Fibroblast of the aortic adventitia (primary cell): ENCODE data around the gene LYRM4. TPM values are rescaled to one million over a fixed set of nuclear protein-coding genes. Genes with fewer than 3 reads are reported as not detected.

Experiments
- DNase-seq: peaks from one replicate; pipeline ENCODE4 v3.0.0-alpha.2; 2010; ENCODE audit warnings: low read depth
- H3K4me3 ChIP-seq: 2 replicates; pipeline ENCODE4 v1.5.1; 2011; ENCODE audit warnings: low read depth, mild to moderate bottlenecking, control low read depth, low read length, moderate library complexity
- total RNA-seq: library from RNA; depleted of rRNA; stranded (reverse); fragments of >200 nt; gene quantifications from 2 replicates; pipeline ENCODE4 v1.2.3, GENCODE V29; 2012; ENCODE audit warnings: low replicate concordance
- TF ChIP-seq, protein P1 (sequence below): IDR thresholded peaks from 2 replicates; pipeline ENCODE4 v1.5.1; 2011; ENCODE audit warnings: mild to moderate bottlenecking, low read length, control low read depth, inconsistent platforms; ENCODE audit not compliant: insufficient read depth

Gene LYRM4
- total RNA-seq, 1 donor = 21.2 TPM

DNA sequence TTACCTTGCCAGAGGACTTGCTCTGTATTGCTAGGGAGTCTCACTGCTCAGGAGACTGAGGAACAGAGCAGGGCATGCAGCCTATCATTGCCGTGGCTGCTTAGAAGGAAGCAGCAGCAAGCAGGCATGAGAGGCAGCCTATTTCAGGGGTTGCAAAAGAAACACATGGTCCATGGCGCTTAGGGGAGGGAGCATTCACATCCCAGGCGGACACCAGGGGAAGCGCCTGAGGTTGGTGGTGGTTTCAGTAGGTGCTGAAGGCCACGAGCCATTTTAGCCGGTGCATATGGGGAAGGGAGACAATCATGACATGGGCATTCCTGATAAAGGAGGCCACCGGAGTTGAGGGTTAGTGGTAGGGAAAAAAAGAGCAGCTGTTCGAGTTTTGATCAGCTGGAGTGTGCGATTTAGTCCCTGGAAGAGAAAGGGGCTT, 21.5 kb upstream of the LYRM4 start:
- no peak overlapping the region for H3K4me3 ChIP-seq
- TF ChIP-seq, protein P1, sequence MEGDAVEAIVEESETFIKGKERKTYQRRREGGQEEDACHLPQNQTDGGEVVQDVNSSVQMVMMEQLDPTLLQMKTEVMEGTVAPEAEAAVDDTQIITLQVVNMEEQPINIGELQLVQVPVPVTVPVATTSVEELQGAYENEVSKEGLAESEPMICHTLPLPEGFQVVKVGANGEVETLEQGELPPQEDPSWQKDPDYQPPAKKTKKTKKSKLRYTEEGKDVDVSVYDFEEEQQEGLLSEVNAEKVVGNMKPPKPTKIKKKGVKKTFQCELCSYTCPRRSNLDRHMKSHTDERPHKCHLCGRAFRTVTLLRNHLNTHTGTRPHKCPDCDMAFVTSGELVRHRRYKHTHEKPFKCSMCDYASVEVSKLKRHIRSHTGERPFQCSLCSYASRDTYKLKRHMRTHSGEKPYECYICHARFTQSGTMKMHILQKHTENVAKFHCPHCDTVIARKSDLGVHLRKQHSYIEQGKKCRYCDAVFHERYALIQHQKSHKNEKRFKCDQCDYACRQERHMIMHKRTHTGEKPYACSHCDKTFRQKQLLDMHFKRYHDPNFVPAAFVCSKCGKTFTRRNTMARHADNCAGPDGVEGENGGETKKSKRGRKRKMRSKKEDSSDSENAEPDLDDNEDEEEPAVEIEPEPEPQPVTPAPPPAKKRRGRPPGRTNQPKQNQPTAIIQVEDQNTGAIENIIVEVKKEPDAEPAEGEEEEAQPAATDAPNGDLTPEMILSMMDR = no peak
- DNase-seq = no peak

DNA sequence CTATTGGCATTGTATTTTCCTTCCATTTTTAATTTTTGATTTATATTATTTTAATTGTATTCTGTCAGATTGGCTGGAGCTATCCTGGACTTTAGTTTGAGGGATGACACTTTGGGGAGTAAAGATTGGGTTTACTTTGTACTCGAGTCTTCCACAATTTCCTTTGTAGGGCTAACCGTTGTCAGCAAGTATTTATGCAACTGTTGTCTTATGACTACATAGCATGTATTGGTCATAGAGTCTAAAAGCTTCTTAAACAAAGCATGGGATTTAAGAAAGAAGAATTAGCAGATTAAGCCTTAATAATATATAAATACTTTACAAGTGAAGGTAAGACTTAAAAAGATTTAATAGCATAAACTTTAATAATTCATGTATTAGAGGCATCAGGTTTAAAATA, 20.2 kb upstream of the LYRM4 start:
- DNase-seq = no peak
- TF ChIP-seq, protein P1 = no peak
- H3K4me3 ChIP-seq = no peak overlapping the region

DNA sequence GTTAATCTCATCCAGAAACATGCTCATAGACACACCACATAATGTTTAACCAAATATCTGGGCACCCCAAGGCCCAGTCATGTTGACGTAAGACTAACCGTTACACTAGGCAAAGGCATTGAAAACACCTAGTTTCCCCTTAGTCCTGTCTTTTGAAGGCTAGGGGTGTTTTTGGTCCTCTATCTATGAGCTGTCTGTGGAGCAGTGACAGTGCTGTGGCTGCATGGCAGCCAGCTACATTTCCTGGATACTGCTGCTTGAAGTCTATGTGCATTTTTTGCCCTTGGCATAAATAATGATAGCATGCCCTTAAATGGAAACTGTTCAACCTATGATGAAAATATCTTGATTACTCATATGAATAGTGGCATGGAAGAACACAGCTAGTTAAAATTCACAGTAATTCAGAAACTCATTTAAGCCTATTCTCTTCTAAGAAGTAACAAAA, 19.2 kb upstream of the LYRM4 start:
- H3K4me3 ChIP-seq = no peak overlapping the region
- DNase-seq = no peak
- TF ChIP-seq, protein P1 = no peak

DNA sequence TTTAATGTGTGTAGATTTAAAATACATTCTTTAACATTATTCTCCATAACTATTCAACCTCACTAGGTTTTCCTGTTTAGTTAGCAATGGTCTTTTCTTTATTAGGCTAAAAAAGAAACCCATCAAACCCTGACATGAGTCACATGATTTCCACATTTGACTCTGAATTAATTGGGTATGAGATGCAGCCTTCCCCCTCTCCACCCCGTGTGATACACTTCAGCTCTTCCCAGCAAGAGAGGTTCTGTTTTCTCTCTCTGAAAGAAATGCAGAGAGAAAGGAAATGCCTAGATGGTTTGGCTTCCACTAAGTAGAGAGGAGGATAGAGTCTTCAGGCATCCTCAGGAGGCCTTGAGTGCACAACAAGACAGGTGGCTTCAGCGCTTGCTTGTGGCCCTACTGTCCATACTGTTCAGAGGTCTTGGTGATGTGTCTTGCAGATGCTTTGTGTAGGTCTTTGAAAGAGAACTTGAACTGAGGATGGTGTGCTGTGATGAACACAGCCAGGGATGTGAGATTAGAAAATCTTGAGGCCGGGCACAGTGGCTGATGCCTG, 17.9 kb upstream of the LYRM4 start:
- no peak overlapping the region for H3K4me3 ChIP-seq
- no peak for DNase-seq
- TF ChIP-seq, protein P1 = no peak

DNA sequence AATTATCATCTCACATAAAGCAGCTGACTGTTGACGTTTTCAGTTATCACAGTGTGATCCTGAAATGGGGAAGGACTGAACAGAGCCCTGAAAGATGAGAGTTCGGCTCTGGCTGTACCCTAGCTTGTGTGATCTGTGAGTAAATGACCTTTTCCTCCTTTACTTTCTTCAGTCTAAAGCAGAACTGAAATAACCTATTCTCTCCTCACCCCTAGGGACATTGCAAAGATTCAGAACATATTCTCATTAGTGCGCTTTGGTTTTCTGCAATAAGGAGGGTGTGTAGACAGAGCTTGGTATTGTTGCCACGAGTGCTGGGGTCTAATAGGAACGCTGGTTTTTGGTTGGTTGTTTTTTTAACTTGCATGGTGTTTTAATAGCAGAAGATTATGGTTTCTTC, 17.3 kb upstream of the LYRM4 start:
- H3K4me3 ChIP-seq = no peak overlapping the region
- TF ChIP-seq, protein P1 = no peak
- DNase-seq = no peak

DNA sequence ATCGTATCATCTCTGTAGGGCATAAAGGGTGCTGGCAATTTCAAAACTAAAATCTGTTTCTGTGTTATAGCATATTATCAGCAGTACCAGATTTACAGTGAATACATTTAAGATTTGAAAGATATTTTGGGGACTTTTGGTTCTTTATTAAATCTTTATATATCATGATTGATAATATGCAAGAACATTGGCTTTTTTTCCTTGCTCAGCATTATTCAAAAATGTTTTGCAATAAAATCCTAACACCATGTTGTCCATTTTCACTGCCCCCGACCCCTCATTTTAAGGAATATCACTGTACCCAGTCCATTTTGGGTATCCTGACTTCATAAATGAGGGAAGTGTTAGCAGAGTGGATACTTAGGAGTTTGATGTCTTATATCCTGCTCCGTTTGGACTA, 16.8 kb upstream of the LYRM4 start:
- H3K4me3 ChIP-seq = no peak overlapping the region
- no peak for DNase-seq
- TF ChIP-seq, protein P1 = no peak

DNA sequence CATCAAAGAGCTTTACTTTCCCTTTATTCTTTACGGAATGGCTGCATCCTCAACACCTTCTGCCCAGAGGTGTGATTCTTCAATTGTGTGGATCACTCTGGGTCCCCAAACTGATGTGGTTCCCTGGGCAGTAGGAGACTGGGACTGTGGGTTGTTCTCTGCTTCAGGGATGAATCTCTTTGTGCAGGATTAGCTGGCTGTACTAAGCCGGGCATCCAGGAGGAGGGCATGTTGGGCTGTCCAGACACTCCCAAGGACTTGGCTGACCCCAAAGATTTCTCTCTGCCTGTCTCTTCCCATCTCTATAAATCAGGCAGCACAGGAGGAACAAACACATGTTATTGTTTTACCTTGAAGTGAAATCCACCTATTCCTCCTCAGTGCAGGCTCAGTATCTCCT, 15.8 kb upstream of the LYRM4 start:
- TF ChIP-seq, protein P1 = no peak
- no peak overlapping the region for H3K4me3 ChIP-seq
- no peak for DNase-seq
